Stimulated activated CD4-positive, alpha-beta T cell treated with anti-CD3 and anti-CD28 coated beads, Interleukin-4, amount 100 ng/mL, for 4 hours (primary cell): ENCODE measurements around the gene POGLUT3.
A peak's percentile ranks its signal among the peaks of the same experiment; 100 is the strongest.

Experiments used
- DNase-seq, 2 experiments: peaks; one replicate each; pipeline ENCODE4 v3.0.0-alpha.2; 2020

Gene POGLUT3, protein sequence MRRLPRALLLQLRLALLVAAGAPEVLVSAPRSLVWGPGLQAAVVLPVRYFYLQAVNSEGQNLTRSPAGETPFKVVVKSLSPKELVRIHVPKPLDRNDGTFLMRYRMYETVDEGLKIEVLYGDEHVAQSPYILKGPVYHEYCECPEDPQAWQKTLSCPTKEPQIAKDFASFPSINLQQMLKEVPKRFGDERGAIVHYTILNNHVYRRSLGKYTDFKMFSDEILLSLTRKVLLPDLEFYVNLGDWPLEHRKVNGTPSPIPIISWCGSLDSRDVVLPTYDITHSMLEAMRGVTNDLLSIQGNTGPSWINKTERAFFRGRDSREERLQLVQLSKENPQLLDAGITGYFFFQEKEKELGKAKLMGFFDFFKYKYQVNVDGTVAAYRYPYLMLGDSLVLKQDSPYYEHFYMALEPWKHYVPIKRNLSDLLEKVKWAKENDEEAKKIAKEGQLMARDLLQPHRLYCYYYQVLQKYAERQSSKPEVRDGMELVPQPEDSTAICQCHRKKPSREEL

DNA sequence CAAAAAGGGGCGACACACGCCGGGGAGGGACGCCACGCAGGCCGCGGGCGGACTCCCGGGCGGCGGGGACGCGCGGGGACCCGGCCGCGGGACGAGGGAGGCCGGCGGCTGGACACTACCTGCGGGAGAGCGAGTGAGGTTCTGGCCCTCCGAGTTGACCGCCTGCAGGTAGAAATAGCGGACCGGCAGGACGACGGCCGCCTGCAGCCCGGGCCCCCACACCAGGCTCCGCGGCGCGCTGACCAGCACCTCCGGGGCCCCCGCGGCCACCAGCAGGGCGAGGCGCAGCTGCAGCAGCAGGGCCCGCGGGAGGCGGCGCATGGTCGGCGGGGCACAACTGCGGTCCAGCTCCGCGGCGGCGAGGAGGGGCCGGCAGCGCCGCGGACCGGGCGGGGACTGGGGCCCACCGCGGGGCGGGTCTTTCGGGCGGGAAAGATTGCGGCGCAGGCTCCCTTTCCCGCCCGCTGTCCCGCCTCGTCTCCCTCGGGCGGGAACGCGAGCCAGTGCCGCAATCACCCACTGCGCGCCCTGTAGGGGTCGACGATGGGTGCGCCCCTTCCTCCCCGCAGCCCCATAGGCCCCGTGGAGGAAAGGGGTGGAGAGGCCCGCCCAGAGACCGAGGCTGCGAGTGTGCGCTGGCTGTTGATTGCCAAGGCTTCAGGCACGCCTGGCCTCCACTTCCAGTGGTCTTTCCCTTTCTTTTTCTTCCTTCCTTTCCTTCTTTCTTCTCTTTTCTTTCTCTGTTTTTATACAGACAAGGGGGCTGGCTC is at the start of gene POGLUT3:
POGLUT3 (minus strand) TSS at position 339 of the 770 bp plus-strand sequence; CDS start at position 321, 18 bp downstream.
- DNase-seq = peak; percentile 12 to 33

DNA sequence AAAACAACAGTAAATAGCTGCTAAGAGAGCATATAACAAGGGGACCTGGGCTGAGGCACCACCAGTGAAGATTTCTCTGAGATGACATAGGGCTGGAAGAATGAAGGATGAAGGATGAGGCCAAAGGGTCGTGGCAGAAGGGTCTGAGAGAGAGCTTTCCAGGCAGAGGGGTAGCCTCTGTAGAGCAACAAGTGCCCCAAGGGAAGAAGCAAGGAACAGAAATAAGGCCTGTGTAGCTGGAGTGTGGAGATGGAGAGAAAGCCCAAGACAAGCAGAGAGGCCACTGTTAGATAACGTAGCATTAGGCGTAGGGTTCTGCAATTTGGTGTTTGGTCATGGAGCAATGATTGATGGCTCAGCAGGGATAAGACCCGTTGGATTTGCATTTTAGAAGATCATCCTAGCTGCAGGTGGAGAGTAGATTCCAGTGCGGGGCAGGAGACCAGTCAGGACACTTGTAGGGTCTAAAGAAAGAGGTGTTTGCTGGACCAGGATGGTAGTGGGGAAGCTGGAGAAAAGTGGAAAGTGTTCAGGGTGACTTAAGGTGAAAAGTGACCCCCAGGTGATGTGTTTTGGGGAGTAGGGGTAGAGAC is 47.8 kb upstream of the POGLUT3 start:
- no peak for DNase-seq

DNA sequence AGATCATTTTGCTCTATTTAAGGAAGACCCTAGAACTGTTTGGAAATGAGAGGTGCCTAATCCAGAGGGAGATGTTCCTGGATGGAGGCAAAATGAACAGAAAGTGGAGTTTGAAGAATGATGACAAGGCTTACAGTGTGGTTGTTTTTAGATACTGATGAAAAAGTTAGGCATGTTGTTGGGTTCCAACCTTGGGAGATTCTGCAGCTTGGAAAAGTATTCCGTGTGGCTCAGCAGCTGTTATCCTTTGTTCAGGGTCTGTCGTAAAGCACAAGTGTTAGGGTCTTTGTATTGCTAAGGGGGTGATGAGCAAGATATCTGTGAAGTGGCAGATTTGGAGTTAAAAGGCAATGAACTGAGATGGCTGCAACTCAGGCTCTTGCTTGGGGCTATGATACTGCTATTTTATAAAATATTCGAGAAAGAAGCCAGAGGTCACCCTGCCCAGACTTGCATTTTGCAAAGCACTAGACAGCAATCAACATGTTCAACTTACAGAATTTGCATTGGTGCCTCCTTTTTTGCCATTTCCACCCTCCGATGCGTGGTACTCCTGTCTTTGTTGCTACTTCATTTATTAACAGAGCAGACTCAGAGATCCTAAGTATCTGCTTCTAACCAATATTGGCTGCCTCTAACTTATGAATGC is 45.3 kb upstream of the POGLUT3 start:
- DNase-seq = no peak

DNA sequence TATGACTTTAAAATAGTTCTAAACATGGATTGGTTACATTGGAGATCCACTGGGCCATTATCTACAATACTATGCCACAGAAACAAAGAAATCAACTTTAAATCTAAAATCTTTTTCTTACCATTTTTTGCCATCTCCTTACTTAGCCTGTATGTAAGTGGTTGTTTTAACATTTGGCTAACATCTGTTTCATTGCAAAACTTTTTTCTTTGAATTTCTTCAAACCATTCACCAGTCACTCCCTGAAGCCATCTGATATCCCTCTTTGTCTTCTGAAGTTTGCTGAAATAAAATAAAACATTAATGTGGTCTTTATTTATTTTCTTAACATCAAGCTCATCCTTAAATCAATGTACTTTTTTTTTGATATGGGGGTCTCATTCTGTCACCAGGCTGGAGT is 43.3 kb upstream of the POGLUT3 start:
- DNase-seq = no peak

DNA sequence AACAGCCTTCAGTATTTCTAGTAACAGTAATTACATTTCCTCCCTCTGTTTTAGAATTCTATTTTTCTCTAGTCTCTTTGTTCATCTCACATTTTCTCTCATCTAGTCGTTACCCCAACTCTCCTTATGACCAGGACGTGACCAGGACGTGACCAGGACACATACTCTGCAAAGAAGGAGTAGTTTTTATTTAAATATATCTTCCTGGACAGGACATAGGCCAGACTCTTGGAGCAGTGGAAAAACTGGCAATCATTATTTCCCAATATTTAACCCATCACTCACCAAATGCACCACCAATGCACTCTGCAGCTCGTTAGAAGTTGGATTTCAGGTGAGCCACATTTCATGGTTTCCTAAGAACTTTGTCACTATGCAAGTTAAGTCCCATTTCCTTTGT is 40.3 kb upstream of the POGLUT3 start:
- DNase-seq = no peak

DNA sequence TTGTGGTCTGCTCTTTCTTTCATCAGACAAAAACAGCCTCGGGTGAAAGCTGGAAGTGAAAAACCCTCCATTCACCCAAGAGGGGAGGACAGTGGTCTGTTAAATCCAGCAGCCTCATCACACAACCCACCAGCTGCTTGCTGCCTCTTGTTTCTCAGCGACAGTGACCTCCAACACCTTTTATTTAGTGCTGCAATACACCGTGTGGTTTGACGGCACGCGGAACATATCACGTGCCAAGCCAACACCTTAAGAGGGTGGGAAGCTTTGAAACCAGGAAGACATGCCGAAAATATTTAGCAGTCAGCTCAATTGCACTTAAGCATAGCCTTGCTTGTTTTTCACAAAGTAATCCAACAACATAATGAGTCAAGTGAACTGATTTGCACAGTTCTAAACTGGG is 39.8 kb upstream of the POGLUT3 start:
- no peak for DNase-seq

DNA sequence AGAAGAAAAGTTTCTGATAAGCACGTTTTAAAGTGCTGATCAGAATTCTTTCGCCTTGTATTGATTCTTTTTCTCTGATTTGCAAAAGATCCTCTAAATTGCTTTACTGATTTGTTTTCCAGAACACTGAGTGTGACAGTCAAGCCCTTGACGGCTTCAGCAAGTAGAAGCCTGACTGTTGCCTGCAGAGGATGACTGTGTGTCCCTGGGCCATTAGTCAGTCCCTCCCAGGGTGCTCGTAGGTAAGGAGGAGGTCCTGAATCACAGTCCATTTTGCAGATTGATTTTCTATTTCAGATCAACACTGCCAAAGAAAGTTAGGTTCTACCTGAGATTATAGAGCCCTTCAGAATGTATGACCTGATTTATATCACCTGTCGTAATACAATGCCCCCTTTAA is 38.6 kb upstream of the POGLUT3 start:
- no peak for DNase-seq

DNA sequence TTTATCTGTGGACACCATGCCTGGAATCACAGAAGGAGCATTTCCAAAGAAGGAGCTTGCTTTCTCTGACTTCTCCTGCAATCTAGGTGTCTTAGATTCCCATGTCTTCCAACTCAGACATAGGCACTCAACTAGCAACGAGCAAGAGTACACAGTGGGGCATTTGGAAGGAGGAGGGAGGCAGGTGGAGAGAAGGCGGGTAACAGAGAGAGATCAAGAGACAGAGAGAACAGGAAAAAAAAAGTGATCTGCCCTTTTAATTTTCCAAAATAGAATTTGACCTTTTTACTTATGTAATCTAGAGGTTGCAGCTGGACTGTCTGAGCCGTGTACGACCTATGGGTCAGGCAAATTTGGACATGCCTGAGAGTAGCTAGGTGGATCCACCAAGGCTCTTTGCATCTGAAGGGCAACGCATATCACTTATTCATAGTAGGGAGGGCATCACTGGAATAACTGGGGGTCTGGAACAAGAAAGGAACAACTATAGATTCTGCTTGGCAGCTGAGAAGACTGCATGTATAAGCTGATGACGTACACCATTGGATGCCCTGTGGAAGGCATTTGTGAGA is 37.3 kb upstream of the POGLUT3 start:
- DNase-seq = no peak

DNA sequence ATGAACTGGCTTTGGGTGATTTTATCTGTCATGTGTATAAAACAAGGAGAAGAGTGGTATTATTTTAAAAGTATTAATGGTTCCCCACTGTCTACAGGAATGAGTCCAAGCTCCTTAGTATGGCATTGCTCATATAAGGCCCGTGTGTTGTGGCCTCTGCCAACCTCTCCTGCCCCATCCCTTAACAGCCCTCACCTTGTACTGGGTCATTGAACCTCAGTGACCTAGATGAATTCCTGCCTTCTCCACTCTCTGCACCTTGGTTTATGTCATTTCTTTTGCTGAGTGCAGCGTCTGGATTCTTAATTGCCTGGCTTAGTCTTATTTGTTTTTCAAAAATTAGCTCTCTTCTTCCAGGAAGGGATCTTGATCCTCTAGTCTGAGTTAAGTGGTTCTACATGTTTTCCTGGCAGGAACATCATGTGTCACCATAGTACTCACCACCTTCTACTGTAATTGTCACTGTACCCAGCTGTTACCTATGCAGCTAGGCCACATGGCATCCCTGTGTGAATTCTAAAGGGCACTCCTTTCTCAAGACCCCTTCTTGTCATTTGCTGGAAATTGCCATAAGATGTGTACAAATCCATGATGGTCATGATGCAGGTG is 36.2 kb upstream of the POGLUT3 start:
- no peak for DNase-seq

DNA sequence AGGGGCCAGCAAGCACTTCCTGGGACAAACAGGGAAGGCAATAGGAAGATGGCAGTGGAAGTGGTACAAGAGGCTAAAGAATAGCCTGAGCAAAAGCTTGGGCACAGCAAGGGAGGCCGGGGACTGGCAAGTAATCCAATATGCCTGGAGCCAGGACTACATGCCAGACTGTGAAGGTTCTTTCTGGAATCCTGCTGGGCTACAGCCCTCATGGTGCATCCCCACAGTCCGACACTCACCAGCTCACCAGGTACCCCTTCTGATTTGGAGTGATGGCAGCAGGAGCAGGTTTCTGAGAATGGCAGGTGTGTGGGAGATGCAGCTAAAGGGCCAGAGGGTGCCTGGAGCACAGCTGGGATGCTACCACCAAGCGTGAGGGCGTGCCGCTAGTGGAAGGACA is 32.2 kb upstream of the POGLUT3 start:
- no peak for DNase-seq

DNA sequence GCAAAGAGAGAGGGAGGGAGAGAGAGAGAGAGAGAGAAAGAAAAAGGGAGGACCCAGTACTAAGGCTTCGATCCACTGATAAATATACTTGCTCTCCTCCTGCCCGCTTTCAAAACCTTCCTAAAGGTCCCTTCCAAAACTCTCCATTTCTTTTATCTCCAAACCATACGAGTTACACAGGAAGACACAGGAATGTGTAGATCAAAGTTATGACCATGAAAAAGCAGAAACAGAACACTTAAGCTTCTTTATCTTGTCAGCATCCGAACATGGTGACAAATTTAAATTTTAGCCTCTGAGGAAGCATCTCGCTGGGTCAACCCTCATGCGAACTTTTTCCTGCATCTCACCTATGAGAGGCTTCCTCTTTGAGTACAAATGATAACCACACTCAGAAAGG is 29.2 kb upstream of the POGLUT3 start:
- DNase-seq = no peak

DNA sequence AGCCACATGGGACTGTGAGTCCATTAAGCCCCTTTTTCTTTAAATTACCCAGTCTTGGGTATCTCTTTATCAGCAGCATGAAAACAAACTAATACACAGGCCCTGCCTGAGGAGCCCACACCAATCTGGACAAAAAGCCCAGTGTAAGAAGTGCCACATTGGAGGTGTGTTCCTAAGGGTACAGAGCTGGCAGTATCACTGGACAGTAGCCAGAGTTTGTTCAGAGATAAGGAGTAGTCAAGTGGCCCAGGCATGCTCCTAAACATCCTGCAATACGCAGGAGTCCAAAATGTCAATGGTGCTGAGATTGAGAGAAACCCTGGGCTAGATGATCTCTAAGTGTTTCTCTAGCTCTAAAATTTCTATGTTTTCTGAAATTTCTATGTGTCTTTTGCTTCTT is 27.0 kb upstream of the POGLUT3 start:
- DNase-seq = no peak

DNA sequence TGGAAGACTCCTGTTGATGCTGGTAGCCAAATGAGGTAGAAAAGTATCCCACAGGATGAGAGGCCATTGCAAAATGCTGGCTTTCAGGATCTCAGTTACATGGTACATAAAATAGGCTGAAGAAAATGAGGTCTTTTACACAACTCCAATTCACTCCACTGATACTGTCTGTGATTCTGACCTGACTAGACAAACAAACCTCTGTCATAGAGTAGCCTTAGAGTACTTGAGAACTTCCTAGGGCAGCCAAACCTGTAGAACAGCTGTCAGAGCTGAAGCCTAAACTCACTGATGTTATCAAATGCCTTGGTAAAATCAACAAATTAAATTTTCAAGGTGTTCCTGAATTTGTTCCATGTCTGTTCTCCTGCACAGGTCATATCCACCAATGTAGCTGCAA is 26.2 kb upstream of the POGLUT3 start:
- no peak for DNase-seq

DNA sequence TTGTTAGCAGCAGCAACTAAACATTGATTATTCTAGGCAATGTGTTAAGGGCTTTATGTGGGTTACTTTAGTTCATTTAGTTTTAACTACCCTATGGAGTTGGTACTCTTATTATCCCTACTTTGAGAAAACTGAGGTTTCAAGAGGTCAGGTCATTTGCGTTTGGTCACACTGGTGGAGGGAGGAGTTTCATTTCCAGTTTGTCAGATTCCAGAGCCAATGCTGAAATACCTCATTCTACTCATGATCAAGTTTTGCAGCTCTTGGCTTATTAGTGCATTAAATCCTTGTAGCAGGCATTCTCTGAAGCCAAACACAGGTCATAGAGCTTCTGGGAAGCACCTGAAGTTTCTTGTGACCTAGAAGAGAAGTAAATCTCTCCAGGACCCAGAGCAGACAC is 24.1 kb upstream of the POGLUT3 start:
- DNase-seq = no peak

DNA sequence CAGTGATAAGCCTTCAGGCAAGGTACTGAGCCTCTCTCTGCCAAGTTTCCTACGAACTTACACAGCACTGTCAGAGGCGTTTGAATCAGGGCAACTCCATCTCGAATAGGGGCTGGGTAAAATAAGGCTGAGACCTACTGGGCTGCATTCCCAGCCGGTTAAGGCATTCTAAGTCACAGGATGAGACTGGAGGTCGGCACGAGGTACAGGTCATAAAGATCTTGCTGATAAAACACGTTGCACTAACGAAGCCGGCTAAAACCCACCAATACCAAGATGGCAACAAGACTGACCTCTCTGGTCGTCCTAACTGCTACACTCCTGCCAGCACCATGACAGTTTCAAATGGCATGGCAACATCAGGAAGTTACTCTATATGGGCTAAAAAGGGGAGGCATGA is 20.4 kb upstream of the POGLUT3 start:
- DNase-seq = no peak

DNA sequence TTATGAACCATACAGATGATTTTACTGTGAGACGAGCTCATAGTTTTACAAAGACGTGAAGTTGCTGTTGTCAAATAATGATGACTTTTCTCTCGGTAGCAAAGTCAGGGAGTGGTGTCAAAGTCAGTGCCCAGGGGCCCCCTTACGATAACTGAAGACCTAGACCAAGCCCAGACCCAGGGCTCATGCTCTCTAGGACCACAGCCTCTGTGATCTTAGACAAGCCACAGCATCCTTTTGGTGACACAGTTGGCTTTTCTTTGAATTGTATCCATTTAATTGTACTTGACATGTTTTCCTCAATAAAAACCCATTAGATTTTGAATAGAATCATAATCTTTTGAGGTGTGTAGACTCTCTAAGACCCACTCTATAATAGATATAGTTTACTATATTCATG is 17.9 kb upstream of the POGLUT3 start:
- DNase-seq = no peak

DNA sequence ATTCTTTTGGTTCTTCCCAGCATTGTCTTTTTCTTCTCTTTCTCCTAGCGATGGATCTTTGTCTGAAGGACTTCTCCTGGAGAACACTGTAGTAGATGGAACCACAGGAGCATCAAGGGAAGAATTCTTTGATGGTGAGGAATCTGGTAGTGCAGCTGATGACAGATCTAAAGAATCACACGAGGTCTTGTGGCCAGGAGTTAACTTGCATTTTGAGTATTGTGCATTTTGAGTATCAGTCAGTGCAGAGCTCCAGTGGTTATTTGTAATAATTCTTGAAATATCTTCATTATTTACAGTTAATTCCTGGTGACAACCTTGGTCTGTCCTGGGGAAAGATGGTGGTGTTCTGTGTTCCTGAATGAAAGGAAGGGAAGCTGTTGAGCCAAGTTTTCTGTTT is 14.5 kb upstream of the POGLUT3 start:
- no peak for DNase-seq

DNA sequence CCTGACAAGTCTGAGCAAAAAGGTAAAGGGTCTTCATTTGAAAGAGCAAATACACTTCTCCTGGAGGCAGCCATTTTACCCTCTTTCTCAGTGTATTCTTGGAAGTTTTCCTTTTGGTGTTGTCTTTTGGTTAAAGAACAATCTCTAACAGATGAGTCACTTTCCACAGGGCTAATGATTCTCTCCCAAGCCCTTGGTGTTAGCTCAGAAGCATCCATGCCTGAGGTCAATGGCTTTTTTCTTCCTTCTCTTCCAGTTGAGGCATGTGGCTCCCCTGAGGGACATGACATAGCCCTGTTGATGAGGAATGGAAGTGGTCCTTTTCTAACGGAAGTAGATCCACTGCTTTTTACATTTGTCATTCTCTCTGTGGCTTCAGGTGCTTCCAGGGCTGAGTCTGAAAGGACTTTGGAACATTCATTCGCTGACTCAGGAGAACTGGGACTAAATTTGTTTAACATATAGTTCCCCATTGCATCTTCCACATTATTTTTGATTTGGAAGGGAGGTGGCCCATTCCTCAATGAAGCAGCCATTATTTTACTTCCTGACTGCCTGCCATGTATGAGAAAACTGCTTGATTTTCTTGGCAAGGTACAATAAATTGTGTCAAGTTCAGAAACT is 13.8 kb upstream of the POGLUT3 start:
- DNase-seq = no peak

DNA sequence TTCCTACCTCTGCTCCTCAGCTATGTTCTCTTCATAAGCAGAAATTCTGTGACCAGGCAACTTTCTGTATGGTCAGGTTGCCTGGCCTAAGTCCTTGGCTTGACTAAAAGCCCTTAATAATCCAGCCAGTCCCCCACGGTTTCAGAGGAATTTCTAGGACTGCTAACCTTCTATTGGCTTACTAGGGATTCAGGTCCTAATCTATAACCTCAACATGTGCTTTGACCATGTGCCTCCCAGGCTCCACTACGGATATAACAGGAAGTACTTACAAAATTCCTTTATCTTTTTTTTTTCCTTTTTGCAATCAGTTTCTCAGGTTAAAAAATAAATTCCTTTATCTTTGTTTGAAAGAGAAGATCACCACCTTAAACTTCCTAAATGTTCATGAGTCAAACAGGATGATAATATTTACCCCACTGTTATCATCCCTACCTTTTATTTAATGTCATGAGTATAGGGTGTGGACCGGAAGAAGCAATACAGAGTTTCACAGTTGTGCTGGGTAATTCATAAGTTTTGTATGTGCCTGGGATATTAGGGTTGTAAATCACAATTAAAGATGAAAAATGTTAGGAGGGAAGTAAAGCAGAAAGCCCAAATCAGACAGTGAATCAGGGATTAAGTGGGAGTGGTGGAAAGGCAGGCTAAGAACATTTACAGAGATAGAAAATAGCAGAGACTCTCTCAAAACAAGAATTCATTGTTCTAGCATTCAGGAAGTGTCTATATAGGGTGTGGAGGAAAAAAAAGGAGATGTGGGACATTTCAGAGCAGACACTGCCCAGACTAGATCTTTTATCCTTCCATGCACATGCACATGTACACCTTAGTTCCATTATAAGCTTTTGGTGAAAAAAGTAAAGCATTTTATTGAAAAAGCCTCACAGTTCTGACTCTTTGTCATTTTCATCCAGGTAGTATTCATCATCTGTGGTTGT is 10.7 kb upstream of the POGLUT3 start:
- DNase-seq = no peak

DNA sequence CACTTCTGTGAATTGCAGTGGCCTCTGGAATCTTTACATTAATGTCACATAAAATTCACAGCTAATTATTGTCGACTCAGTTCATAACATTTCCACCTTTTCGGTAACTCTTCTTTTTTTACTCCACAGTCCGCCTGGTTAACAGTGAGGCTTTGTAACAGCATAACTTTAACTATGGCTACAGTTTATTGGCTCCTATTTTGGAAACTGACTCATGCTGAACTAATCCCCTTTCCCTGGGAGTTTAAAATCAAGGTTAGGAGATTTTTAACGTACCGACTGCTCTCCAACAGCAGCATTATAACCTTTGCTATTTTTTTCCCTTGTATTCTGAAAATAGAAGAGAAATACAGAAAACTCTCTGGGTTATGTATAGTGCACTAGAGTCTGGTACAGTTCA is 3.2 kb upstream of the POGLUT3 start:
- DNase-seq = no peak

DNA sequence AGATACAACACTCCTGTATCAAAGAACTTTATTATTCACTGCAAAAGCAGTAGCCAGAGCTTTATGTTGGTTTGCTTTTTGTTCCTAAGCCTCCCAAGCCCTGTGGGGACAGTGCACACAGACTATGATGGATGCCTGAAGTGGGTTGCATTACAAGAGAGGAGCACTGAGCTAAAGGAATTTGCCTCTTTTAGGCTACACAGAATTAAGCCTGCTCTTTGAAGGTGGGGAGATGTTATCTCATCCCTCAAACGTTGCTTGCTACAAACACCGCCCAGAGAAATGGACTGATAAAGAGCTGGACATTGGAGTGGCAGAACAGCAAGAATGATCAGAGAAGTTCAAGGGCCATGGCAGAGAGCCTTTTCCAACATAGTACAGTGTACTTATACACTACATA is 2.5 kb upstream of the POGLUT3 start:
- DNase-seq = no peak
